GM19239 (cell line): ENCODE data around the gene NADSYN1.

ENCODE experiments used
- DNase-seq: peaks from one replicate; pipeline ENCODE4 v3.0.0; 2011; ENCODE audit warnings: low spot score; ENCODE audit not compliant: insufficient read length
- FAIRE-seq: peaks from 2 replicates; lab custom pipeline; 2011; peaks lifted over from hg19 to GRCh38; lab: Jason Lieb, UNC

Gene NADSYN1

DNA sequence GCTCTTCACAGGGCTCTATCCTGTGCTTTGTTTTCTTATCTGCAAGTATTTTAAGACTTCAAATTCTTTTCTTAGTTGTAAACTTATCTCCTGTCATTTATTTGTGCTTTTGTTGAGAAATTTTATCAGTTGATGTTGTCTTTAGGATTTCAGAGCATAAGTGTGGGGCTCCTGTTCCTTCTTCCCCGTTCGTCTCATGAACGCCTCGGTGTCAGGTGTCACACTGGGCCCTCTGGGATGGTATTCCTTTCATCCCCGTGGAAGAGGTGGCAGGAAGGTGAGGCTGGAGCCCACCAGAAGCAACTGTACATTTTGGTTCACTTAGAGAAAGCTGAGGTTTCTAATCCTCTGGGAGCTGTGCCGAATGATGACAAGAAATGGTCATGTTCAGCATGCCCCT is 17.9 kb downstream of the NADSYN1 start:
- DNase-seq, result no peak

DNA sequence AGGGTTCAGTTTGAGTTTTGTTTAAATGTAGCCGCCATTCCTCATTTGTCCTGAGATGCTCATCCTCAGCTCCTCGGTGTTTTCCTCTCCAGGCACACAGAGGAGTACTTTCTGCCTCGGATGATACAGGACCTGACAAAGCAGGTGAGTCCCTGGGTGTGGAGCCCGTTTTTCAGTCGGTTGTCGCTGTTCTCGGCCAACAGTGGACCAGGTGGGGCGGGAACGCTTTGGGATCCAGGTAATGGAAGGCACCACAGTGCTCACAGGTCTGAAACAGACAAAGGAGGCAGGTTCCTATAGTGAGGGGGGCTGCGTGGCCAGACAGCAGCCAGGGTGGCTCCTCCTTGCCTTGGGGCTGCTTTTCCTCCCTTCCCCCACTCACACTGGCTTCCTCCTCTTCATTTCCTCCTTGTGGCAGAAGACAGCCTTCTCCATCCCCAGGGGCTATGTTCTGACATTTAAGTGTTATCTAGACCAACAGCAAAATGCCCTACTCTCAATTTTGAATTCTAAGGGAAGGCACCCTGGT is 19.4 kb downstream of the NADSYN1 start:
- FAIRE-seq, result no peak

More for the DNA sequence above, 17.9 kb downstream of the NADSYN1 start:
- no peak for FAIRE-seq

DNA sequence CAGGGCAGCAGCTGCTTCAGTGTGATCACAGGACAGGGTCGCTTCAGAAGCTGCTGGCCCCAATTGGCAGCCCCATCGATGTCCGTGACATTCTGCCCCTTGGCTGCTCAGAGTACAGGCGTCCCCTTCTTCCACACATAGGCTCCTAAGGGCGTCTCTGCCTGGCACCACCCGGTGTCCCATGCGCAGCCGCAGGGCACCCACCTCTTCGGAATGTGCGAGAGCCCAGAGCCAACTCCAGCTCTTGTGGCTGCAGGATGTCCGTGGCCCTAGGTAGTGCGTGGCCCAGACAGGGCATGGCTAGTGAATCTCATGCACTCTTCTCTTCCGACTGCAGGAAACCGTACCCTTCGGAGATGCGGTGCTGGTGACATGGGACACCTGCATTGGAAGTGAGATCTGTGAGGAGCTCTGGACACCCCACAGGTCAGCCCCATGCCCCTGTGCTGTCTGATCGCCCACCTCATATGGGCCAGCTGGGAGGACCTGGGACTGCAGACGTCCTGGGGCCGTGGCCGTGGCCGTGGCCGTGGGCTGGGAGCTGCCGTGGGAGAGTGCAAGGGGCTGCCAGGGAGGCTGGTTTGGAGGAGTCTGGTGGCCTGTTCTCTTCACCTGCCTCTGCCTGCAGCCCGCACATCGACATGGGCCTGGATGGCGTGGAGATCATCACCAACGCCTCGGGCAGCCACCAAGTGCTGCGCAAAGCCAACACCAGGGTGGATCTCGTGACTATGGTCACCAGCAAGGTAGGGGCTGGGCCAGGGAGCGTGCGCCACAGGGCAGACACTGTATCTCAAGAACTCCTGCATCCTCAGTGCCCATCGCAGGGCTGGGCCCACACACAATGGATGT is 20.2 kb downstream of the NADSYN1 start:
- FAIRE-seq (no peak), DNase-seq (no peak)

More for the DNA sequence above, 19.4 kb downstream of the NADSYN1 start:
- no peak for DNase-seq

DNA sequence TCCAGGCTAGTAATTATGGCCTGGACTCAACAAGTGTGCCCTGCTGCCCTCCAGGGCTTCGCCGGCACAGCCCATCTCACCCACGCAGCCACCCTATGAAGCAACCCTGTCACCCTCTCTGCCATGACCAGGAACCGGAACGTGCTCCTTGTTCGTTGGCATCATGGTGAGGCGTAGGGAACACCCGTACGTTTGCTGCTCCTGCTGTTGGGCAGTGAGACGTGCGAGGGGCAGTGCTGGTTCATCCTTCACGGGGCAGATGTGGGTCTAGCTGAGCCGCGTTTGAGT is 20.7 kb downstream of the NADSYN1 start:
- FAIRE-seq, result no peak
- no peak for DNase-seq

DNA sequence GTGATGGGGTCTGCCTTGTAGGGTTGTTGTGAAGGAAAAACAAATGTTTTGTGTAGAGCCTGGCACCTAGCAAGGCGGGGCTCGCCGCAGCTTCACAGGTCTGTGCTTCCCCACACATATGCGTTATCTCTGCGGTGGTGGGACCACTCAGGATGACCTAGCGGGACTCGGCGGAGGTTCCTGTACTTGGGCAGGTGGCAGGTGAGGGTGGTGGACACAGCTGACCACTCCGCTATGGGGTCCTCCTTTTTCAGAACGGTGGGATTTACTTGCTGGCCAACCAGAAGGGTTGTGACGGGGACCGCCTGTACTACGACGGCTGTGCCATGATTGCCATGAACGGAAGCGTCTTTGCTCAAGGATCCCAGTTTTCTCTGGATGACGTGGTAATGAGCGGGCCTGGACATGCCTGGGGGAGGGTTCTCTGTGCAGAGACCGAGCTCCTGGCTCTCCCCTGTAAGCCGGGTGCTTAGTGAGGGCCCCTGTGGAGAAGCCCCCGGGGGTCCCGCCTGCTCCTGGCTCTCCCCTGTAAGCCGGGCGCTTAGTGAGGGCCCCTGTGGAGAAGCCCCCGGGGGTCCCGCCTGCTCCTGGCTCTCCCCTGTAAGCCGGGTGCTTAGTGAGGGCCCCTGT is 21.3 kb downstream of the NADSYN1 start:
- no peak for FAIRE-seq

DNA sequence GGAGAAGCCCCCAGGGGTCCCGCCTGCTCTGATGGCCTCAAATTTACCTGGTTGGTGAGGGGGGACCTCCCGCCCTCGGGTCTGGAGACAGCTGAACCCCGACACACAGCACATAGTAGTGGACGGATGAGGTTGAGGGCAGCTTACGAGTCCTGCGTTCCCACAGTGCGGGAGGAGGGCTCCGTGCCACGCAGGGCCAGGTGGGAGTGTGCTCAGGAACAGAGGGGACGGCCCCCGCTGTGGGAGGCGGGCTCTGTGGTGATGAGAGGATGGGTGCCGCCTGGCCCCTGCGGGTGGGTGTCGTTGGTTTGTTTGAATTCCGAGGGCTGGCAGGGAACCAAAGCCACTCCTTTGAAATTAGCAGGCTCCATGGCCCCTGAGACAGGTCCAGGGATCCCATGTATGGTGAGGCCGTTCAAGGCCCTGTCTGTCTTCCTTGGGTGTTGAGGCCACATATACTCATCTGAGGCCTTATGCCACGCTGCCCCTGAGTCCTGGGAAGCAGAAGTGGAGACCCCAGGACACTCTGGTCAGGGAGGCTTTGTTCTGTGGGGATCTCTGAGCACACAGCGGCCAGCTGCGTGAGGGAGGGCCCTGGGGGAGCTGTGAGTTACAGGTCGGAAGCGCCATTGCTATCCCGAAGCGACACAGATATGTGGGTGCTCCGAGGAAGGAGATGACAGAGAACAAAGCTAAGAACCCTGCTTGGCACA is 21.9 kb downstream of the NADSYN1 start:
- FAIRE-seq, result no peak
- no peak for DNase-seq

More for the DNA sequence above, 21.3 kb downstream of the NADSYN1 start:
- no peak for DNase-seq

DNA sequence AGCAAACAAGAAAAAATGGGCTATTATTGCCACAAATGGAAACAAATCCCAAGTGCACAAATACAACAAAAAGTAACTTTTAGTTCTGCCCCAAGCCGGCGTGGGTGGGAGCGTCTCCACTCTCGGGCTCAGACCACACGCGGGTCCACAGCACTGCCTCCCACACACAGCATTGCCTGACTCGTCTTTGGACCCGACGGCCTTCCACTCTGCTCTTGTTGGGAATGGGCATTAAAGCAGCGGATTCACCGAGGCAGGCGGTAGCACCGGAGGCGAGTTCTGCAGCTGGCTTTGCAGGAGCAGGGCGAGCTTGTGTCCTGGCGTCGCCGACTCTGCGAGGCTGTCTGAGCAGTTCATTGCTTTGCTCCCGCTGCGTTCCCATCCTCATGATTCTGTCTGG is 23.0 kb downstream of the NADSYN1 start:
- DNase-seq, result no peak
- no peak for FAIRE-seq

DNA sequence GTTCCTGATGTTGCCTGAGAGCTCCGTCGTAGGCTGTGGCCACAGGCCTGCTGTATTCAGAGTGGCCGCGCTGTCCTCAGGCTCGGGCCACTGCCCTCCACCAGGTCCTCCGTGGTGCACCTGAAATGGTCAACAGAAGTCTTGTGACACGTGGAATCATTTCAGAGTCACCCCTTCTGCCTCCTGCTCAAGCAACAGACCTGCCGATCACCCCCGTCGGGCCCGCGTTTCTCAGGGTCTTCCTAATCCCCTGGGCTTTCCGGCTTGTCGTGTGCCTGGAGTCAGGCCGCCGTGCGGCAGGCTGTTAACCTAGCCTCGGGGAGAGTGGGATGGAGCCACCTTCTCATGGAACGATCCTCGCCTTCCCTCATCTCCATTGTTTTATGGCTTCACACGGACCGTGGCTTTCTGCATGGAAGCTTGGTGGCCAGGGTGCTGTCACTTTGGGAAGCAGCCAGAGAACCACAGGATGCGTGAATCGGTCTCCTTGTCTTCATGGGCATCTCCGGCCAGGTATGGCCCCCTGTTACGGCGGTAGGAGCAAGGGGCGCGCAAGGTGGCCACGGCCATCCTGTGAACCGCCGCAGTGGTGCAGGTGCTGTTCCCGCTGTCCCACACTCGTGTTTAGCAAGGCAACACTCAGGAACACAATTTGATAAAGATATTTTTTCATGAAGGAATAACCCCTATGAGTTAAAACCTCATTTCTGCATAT is 24.1 kb downstream of the NADSYN1 start:
- no peak for FAIRE-seq
- DNase-seq, result no peak

DNA sequence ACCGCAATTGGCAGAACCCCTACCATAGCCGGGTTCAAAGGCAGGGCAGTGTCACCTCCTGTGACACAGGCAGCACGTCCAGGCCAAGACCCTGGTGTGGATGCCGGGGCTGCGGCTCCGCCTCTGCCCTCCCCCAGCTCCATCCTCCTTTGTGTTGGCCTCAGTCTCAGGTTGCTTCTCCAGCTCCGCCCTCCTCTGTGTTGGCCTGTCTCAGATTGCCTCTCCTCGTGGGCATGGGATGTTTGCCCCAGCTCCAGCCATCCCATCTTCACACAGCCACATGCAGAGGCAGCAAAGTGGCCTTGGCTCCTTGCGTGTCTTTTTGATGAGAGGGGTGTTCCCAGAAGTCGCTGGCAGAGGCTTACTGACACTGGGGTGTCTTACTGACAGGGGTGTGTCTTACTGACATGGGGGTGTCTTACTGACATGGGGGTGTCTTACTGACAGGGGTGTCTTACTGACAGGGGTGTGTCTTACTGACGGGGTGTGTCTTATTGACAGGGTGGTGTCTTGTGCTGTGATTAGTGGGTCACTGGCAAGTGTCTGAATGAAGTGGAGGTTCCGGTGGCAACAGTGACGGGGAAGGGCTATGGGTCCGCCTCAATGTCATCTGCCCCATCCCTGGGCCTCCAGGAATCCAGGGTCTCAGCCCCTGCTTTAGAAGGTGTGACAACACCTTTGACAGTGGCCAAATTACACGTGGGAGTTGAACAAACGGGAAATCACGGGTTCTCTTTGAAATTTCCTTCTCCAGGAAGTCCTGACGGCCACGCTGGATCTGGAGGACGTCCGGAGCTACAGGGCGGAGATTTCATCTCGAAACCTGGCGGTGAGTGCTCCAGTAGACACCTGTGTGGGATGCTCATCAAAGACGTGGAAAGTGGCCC is 24.9 kb downstream of the NADSYN1 start:
- no peak for FAIRE-seq
- no peak for DNase-seq

DNA sequence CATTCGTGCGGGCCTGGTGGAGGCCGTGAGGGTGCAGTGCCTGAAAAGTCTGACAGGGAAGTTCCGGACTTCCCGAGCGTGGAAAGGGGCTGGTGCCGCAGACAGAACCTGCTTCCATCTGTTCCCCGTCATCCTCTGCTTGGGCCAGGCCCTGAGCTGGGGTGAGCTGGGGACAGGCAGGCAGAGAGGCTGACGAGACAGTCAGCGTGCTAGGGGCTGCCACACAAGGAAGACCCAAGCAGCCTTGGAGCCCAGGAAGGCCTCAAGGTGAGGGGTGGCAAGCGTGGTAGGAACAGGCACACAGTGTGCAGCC is 25.5 kb downstream of the NADSYN1 start:
- FAIRE-seq (no peak), DNase-seq (no peak)

DNA sequence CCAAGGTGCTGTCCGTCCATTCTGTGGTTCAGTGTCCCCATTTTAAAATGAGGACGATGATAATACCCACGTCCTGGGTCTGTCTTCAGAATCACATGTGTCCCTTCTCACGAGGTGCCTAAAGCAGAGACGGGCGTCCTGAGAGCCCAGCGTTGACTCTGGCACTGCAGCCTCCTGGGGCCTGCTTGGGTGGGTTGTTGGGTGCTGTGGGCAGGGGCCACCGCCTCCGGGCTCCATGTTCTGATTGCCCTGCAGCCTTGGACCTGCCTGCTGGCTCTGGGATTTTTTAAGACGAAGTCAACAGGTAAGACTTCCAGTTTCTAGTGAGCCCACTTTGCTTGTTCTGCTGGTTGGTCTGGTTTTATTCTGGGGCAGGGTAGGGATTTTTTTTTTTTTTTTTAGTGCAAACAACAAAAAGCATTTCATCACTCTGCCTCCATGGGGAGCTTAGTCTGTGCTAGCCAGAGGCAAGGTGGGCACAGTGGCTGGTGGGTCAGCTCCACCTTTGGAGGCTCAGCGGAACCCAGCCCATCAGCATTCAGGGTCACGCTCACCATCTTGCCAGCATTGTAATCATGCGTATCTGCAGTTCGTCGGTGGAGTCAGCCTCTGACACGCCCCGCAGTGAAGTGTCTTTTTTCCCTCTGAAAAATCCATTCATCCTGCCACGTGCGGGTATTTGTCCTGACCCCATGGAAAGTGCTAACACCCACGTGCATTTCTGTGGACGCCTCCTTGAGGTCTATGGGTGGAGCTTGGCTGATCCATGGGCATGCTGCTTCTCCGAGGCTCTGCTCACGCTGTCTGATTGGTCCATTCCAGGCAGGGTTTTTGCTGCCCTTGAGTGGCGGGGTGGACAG is 28.3 kb downstream of the NADSYN1 start:
- DNase-seq (no peak), FAIRE-seq (no peak)

DNA sequence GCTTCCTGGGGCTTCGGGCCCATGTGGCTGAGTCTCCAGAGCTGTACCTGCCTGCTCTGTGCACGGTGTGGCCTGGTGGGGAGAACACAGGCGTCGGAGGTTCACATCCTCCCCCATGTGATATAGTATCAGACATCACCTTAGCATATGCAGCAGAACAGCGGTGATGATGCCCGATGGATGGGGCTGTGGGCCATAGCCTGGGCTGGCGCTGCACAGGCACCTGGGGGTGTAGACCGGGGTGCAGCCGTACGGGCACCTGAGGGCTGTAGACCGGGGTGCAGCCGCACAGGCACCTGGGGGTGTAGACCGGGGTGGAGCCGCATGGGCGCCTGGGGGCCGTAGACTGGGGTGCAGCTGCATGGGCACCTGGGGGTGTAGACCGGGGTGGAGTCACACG is 29.2 kb downstream of the NADSYN1 start:
- FAIRE-seq, result no peak

DNA sequence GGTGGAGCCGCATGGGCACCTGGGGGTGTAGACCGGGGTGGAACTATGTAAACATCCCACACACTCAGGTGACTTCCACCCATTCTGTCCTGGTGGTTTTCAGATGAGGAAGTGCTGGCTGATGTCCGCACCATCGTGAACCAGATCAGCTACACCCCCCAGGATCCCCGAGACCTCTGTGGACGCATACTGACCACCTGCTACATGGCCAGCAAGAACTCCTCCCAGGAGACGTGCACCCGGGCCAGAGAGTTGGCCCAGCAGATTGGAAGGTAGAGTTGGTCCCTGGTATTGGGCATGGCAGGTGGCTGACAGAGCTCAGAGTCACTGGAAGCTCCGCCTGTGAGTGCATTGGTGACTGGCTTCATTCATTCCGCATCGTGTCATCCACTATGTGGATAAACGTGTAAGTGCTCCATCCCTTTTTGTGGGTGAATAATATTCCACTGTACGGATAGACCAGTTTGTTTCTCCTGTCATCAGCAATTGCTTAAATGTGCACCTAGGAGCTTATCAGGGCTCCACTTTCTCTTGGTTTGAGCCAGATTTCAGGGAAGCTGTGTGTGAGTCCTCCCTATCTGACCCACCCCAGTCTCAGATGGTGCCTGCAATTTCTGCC is 29.9 kb downstream of the NADSYN1 start:
- DNase-seq (no peak), FAIRE-seq (no peak)

More for the DNA sequence above, 29.2 kb downstream of the NADSYN1 start:
- DNase-seq, result no peak

DNA sequence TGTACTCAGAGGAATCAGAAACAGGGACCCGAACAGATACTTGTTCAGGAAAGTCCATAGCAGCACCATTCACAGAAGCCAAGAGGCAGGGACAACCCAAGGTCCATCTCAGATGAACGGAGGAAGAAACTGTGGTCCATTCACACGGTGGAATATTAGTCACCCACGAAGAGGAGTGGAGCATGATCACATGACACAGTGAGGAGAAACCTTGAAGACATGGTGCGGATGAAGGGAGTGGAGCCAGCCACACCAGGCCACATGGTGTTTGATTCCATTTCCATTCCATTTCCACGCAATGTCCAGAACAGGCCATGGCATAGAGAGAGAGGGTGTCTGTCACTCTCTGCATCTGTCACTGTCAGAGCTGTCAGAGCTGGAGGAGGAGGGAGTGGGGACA is 30.7 kb downstream of the NADSYN1 start:
- no peak for DNase-seq

DNA sequence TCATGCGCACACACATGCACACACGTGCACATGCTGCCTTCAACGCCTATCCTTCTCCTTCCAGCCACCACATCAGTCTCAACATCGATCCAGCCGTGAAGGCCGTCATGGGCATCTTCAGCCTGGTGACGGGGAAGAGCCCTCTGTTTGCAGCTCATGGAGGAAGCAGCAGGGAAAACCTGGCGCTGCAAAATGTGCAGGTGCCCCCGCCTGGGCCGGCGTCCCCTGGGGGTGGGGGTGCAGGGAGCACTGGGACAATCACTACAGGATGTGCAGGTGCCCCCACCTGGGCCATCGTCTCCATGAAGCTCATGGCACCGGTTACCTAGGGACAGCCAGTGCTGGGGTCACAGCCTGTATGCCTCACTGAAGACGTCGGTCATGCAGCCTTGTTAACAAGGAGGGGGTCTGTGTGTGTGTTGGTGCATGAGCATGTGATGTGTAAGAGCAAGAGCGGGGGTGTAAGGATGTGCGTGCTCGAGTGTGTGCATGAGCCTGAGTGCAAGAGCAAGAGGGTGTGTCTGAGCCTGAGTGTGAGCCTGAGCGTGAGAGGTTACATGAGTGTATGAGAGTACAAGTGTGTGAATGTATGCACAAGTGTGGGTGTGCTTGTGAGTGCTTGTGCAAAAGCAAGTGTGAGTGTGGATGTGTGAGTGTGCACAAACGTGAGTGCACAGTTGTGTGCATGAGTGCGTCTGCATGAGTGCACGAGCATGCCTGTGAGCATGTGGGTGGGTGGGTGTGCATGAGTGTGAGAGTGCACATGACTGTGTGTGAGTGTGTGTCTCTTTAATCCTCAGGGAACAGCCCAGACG is 31.5 kb downstream of the NADSYN1 start:
- DNase-seq (no peak), FAIRE-seq (no peak)

More for the DNA sequence above, 30.7 kb downstream of the NADSYN1 start:
- no peak for FAIRE-seq

DNA sequence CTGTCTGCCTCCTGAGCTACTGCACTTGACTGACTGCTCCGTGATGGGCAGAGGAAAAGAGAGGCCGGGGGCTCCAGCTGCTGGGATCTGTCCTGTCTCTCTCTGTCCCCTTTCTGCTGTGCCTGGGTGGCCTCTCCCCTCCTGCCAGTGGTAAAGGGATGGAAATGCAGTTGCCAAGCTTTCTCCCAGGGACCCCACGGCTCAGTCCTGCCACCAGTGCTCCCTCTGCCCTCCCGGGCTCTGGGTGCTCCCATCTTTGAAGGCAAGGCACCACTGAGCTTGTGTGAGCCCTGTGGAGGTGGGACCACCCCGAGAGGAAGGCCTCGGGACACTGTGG is 32.0 kb downstream of the NADSYN1 start:
- DNase-seq (no peak), FAIRE-seq (no peak)

DNA sequence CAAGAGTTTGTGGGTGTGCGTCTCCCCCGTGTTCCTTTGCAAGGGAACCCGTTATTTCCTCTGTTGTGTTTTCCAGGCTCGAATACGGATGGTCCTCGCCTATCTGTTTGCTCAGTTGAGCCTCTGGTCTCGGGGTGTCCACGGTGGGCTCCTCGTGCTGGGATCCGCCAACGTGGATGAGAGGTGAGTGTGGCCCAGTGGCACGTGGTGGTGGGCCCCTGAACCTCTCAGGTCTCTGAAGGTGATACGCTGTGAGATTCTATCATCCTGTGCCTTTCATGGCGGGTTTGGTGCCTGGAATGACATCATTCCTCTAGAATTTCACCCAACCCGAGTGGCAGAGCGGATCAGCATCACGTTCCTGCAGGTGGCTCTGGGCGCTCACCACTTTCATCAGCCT is 32.5 kb downstream of the NADSYN1 start:
- no peak for DNase-seq
- no peak for FAIRE-seq

DNA sequence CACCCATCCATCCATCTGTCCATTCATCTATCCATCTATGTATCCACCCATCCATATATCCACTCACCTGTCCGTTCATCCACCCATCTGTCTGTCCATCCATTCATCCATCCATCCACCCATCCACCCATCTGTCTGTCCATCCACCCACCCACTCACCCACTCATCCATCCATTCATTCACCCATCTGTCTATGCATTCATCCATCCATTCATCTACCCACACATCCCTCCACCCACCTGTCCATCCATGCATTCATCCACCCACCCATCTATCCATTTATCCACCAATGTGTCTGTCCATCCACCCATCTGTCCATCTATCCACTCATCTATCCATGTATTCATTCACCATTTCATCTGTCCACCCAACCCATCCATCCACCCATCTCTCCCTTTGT is 33.3 kb downstream of the NADSYN1 start:
- FAIRE-seq (no peak), DNase-seq (no peak)
